NCI-H446 treated with DMSO at 0.1 percent for 48 hours (cell line): ENCODE results near the gene SULT1A4.
"Not testable (repeated sequence)": the region's sequence is repeated elsewhere in the genome, so short reads cannot be mapped to it uniquely, and the experiment has no call there.

ENCODE experiments used
- DNase-seq: peaks from one replicate; lab custom pipeline; 2025; lab: John Stamatoyannopoulos, UW

SULT1A4 gene

DNA sequence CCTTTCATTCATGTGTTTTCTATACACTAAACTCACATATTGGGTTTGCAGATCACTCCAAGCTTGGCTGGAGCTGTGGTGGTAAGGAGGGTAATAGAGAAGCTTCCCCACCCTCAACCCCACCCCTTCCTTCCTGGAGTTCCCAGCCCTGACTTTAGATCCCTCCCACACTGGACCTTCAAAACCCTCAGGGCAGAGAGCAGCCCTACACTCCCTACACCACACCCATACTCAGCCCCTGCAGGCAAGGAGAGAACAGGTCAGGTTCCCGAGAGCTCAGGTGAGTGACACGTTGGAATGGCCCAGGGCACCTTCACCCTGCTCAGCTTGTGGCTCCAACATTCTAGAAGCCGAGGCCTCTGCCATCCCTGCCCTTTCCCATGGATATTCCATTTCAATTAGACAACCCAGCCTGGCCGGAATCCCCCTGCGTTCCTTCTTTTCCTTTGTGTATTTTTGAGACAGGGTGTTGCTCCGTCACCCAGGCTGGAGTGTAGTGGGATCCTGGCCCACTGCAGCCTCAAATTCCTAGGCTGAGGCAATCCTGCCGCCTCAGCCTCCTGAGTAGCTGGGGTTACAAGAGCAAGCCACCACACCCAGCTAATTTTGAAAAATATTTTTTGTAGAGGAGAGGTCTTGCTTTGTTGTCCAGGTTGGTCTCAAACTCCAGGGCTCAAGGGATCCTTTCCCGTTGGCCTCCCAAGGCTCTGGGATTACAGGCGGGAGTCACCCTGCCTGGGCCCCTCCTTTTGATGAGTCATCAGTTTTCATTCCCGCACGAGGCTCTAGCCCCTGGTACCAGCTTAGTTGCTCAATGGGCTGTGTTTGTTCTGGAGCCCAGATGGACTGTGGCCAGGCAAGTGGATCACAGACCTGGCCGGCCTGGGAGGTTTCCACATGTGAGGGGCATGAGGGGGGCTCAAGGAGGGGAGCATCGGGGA lies at the start of gene SULT1A4:
SULT1A4 (plus strand) TSS at position 208 of the 941 bp plus-strand sequence. CDS start 1,473 bp downstream, outside the sequence.
- DNase-seq, result not testable (repeated sequence)

DNA sequence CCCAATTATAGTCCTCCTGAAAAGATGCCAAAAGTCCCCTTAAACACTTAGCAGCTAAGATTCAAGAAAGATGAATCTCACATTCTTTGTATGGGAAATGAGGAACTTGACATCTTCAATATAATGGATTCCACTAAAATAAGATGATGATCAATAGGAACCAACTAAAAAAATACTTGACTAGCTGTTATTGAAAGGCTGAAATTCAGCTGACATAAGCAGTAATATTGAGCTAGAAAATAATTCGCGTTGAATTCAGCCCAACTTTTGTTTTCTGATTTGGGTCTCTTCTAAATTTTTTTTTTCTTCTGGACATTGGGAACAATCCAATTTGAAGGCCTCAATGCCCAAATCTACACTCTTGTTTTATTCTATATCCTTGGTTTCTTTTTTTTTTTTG lies 36.1 kb upstream of the SULT1A4 start:
- DNase-seq, result not testable (repeated sequence)

DNA sequence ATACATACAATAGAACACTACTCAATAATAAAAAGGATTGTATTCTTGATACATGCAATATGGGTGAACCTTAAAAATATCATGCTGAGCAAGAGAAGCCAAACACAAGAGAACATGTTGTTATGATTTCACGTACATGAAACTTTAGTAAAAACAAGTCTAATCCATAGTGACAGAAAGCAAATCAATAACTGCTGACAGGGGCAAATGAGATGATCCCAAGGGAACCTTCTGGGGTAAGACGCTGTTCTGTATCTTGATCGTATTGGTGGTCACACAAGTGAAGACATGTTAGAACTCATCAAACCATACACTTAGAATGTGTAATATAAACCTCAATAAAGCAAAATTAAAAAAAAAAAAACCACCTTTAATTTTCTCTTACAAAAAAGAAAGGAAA lies 34.3 kb upstream of the SULT1A4 start:
- not testable (repeated sequence) for DNase-seq

DNA sequence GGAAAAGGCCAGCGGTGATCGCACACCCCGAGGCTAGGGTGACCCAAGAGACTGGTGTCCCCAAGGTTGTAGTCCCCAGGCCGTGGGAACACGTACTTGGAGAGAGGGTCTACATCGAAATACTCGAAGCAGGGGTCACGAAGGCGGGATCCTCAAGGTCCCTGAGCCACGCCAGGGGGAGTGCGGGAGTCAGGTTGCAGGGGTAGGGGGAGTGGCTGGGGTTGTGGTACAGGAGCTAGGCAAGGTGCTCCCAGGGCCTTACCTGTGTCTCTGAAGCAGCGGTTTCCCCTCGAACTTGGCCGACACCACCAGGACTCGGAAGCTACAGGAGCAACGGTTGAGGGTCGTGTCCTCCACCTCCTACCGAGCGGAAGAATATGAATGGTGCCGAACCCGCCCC lies 6.0 kb upstream of the SULT1A4 start:
- DNase-seq, result not testable (repeated sequence)

DNA sequence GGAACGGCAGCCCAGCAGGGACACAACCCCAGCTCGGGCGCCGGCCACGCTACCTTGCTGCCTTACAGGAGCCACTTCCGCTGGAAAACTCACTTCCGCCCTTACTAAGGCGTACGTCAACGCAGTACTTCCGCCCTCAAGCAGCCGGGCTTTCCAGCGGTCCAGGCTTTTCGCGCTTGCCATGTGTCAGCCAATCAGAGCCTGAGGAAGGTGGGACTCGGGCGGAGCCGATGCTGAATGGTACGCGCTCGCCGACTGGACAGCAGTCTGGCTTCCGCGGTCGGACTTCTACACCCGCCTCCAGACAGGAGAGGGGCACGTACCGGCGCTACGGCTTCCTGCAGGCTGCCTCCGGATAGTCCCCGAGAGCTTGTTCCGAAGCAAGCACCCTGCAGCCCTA lies 5.4 kb upstream of the SULT1A4 start, which contains the start of the genes BOLA2 and SLX1B:
BOLA2 (minus strand) TSS at position 83 of the 400 bp plus-strand sequence. CDS start 98 bp downstream, outside the sequence.
SLX1B (plus strand) TSS at position 265 of the 400 bp plus-strand sequence.
- DNase-seq, result not testable (repeated sequence)

DNA sequence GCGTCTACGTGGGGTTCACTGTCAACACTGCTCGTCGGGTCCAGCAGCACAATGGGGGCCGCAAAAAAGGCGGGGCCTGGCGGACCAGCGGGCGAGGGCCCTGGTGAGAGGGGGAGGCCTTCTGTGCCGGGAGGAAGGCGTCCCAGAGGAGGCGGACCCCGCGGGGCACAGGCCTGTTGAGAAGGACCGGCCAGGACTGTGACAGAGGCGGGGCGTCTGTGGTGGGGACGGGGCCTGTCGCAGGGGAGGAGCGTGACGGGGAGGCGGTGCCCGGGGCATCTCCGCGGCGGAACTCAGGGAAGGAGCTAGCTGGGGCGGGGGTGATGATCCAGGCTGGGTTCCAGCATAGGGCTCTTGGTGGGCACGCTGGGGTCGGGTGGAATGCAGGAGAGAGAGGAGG lies 4.9 kb upstream of the SULT1A4 start:
- DNase-seq, result not testable (repeated sequence)

DNA sequence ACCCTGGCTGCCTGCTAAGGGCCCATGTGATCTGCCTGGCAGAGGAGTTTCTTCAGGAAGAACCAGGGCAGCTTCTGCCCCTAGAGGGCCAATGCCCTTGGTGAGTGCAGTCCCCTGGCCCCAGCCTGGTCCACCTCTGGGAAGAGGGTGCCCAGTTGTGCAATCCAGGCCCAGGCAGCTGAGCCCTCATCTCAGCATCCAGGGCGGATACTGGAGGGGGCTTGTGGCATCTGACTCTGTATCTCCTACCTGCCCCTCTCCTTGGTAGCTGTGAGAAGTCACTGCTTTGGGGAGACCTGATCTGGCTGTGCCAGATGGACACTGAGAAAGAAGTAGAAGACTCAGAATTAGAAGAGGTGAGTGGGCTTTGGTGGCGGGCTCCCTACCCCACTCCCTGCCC lies 2.1 kb upstream of the SULT1A4 start:
- not testable (repeated sequence) for DNase-seq

DNA sequence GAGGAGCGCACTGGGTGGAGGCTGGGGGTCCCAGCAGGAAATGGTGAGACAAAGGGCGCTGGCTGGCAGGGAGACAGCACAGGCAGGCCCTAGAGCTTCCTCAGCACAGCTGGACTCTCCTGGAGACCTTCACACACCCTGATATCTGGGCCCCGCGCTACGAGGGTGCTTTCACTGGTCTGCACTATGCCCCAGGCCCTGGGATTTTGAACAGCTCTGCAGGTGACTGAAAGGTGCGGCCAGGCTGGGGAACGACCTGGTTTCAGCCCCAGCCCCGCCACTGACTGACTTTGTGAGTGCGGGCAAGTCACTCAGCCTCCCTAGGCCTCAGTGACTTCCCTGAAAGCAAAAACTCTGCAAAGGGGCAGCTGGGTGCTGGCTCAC lies 926 bp downstream of the SULT1A4 start:
- not testable (repeated sequence) for DNase-seq

DNA sequence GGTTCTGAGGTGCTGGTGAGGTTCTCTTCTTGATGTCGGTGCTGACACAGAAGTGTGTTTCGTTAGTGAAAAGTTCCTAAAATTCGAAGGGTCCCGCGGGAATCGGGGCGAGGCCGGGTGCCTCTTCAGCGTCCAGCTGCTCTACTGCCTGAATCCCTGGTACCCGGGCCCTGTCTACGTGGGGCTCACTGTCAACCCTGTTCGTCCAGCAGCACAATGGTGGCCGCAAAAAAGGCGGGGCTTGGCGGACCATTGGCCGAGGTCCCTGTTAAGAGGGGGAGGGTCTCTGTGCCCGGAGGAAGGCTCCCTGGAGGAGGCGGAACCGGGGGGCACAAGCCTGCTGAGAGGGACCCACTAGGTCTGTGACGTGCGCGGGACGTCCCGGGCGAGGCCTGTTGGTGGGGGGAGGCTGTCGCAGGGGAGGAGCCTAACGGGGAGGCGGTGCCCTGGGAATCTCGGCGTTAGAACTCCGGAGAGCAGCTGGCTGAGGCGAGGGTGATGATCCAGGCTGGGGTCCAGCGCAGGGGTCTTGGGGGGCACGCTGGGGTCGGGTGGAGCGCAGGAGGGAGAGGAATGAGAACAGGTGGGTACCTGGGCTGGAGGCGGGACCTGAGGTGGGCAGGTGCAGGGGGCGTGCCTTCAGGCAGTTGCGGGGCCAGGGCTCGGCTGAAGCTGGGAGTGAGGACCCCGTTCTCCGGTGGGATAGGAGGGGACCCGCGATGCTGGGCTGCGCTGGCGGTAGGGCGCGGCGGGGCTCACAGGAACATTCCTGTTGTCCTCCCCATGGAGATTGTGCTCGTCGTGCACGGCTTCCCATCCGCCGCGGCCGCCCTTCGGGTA lies 6.5 kb downstream of the SULT1A4 start:
- not testable (repeated sequence) for DNase-seq

DNA sequence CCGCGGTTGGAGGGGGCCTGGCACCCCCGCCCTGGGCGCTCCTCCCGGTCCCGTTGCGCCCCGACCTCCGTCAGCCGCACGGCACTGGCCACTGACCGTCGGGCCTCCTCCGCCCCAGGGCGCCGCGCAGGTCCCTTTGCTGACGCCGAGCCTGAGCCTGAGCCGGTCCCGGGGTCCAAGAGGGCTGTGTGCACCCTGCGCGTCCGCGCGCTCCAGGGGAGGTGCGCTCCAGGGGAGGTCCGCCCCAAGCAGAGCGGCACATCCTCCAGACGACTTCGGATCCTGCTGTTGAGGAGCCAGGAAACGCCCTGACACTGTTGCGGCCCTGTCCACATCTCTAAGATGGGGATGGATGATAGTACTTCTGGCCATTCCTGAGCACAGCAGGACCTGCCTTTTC lies 7.2 kb downstream of the SULT1A4 start:
- not testable (repeated sequence) for DNase-seq

DNA sequence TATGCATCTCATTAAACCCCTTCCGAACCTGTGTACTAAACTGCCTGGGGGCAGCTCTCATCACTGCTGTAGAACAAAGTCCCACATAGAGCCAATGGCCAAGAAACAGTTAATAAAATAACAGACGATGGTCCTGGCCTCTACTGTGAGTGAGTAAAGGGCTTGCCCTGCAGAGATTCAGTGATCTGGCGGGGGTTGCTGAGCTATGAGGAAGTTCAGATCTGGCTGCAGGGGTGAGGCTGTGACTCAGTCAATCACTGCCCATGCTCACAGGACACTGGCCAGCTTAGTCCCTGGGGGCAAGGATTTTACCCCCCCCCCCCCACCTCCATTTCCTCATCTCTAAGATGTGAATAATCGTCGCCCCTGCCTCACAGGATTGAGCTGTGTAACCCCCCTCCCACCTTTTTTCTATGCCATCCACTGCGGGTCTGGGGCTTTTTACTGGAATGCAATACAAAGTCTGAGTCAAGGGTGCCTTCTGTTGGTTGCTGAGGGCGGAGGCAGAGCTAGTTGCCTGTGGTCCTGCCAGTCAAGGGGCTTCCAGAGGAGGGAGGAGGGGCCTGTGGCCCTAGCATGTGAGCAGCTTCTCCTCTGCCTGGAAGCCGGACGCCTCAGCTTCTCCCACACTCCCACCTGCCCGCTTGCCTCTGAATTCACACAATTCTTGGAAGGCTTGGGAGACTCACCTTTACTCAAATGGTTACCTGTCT lies 8.1 kb downstream of the SULT1A4 start:
- DNase-seq, result not testable (repeated sequence)

DNA sequence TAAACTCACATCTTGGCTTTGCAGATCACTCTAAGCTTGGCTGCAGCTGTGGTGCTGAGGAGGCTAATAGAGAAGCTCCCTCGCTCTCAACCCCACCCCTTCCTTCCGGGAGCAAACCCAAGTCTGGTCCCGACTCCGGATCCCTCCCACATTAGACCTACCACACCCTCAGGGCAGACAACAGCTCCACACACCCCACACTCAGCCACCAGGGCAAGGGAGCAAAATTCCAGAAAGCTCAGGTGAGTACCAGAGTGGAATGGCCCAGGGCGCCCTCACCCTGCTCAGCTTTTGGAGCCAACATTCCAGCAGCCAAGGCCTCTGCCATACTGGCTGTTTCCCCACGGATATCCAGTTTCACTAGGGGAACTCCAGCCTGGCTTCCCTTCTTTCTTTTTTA lies 9.9 kb downstream of the SULT1A4 start:
- not testable (repeated sequence) for DNase-seq

DNA sequence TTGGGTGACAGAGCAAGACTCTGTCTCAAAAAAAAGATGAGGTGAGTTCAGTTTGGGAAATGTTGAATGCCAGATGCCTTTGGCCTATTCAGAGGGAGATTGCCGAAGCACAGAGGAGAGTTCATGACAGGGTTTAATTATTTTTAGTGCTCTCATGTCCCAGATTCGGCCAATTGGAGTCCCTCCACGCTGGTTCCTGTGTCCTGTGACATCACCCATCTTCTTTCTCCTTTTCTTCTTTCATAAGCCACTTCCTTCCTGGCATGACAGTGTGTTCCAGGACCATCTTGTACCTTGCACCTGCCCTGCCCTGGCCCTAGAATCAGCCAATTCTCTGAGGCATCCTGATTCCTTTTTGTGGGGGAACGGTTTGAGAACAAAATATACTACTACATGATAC lies 12.4 kb downstream of the SULT1A4 start:
- DNase-seq, result not testable (repeated sequence)

DNA sequence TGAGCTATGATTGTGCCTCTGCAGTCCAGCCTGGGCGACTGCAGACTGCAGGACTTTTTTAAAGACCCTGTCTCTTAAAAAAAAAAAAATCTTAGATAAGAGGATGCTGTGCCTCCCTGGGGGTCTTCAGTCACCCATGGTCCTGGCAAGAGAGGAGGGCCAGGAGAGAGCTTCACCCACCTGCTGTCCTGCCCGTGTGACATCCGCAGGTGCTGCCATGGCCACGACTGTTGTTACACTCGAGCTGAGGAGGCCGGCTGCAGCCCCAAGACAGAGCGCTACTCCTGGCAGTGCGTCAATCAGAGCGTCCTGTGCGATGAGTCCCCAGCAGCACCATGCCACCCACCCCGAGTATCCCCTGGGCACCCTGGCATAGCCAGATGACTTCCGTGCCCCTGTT lies 22.6 kb downstream of the SULT1A4 start:
- not testable (repeated sequence) for DNase-seq

DNA sequence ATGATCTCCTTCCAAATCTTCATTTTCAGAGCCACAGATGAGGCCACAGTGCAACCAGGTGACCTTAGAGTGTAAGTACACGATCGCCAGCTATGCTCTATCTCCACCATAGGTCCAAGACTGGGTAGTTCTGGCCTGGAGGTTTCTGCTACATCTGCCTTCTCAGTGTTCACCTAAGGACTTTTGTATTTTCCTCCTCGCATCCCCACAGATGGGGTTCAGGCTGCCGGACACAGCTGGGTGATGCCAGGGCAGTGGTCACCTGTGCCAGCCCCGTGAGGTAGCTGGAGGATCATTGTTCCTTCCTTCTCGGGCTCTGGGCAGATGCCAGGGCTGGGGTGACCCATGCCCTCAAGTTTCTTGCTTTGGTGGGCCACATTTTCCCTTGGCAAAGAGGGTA lies 46.6 kb downstream of the SULT1A4 start, which contains the start of gene NPIPB12:
NPIPB12 (minus strand) TSS at position 101 of the 400 bp plus-strand sequence.
- not testable (repeated sequence) for DNase-seq
